NCI-H2196 (cell line): ENCODE results near the gene LRRC47.
A peak's percentile ranks its signal among the peaks of the same experiment; 100 is the strongest.
"Not testable (repeated sequence)": the region's sequence is repeated elsewhere in the genome, so short reads cannot be mapped to it uniquely, and the experiment has no call there.

Experiments
- DNase-seq: peaks from one replicate; lab custom pipeline; 2025; ENCODE audit not compliant: unreplicated experiment; lab: John Stamatoyannopoulos, UW

The LRRC47 gene

GRCh38 chr1:3816331-3817137, 20.2 kb upstream of the LRRC47 start:
- DNase-seq = no peak

- DNase-seq = no peak
Measured at GRCh38 chr1:3814771-3815561, 18.7 kb upstream of the LRRC47 start.

GRCh38 chr1:3814065-3814464, 17.8 kb upstream of the LRRC47 start:
- no peak for DNase-seq

GRCh38 chr1:3811595-3811911, 15.3 kb upstream of the LRRC47 start:
- DNase-seq = no peak

GRCh38 chr1:3810149-3810761, 14.0 kb upstream of the LRRC47 start:
- DNase-seq = not testable (repeated sequence)

- no peak for DNase-seq
Measured at GRCh38 chr1:3809680-3810079, 13.4 kb upstream of the LRRC47 start.

- DNase-seq = no peak
Measured at GRCh38 chr1:3807769-3808168, 11.5 kb upstream of the LRRC47 start.

GRCh38 chr1:3805038-3805437, 8.7 kb upstream of the LRRC47 start:
- DNase-seq = no peak

GRCh38 chr1:3804627-3804944, 8.3 kb upstream of the LRRC47 start:
- not testable (repeated sequence) for DNase-seq

- no peak for DNase-seq
Measured at GRCh38 chr1:3803905-3804626, 7.8 kb upstream of the LRRC47 start.

- DNase-seq = not testable (repeated sequence)
Measured at GRCh38 chr1:3800795-3801194, 4.5 kb upstream of the LRRC47 start.

- peak; percentile 24 for DNase-seq
Measured at GRCh38 chr1:3799976-3800685, 3.8 kb upstream of the LRRC47 start.

GRCh38 chr1:3795453-3796214, 664 bp downstream of the LRRC47 start:
- DNase-seq = no peak

GRCh38 chr1:3790952-3791351, 5.3 kb downstream of the LRRC47 start:
- no peak for DNase-seq

GRCh38 chr1:3790500-3790923, 5.8 kb downstream of the LRRC47 start:
- no peak for DNase-seq

GRCh38 chr1:3789421-3790300, 6.6 kb downstream of the LRRC47 start:
- no peak for DNase-seq

GRCh38 chr1:3788756-3789420, 7.4 kb downstream of the LRRC47 start:
- no peak for DNase-seq

- no peak for DNase-seq
Measured at GRCh38 chr1:3787745-3788605, 8.3 kb downstream of the LRRC47 start.
